KMS-11 (cell line): ENCODE data around the gene ZBTB42.

ENCODE experiments used
- H2AFZ ChIP-seq: fragments of 200-600 bp; sonication (generic); 2 replicates; pipeline ENCODE4 v1.6.1; 2016; ENCODE audit warnings: antibody characterized with exemption, mixed run types, low read depth
- H3K27ac ChIP-seq: fragments of 200-600 bp; sonication (generic); 2 replicates; pipeline ENCODE4 v1.6.1; 2016; ENCODE audit warnings: mild to moderate bottlenecking, mixed run types
- H3K27me3 ChIP-seq: fragments of 200-600 bp; sonication (generic); 2 replicates; pipeline ENCODE4 v1.6.1; 2017; ENCODE audit warnings: mild to moderate bottlenecking, low read depth, mixed run types, moderate library complexity; ENCODE audit not compliant: insufficient read depth
- H3K36me3 ChIP-seq: fragments of 200-600 bp; sonication (generic); 2 replicates; pipeline ENCODE4 v1.6.1; 2017; ENCODE audit warnings: mild to moderate bottlenecking, mixed run types; ENCODE audit not compliant: insufficient read depth
- H3K4me1 ChIP-seq: fragments of 200-600 bp; sonication (generic); 2 replicates; pipeline ENCODE4 v1.6.1; 2016; ENCODE audit warnings: mild to moderate bottlenecking, low read depth, mixed run types; ENCODE audit not compliant: poor library complexity, severe bottlenecking
- H3K4me2 ChIP-seq: fragments of 200-600 bp; sonication (generic); 2 replicates; pipeline ENCODE4 v1.7.0; 2016; ENCODE audit warnings: mild to moderate bottlenecking, mixed run types
- H3K4me3 ChIP-seq: fragments of 200-600 bp; sonication (generic); IDR thresholded peaks from 2 replicates; pipeline ENCODE4 v1.6.1; 2017; ENCODE audit warnings: low read depth, low read length, mixed read lengths; ENCODE audit not compliant: insufficient read depth
- H3K79me2 ChIP-seq: fragments of 200-600 bp; sonication (generic); 2 replicates; pipeline ENCODE4 v1.6.1; 2016; ENCODE audit warnings: low read depth, mixed run types; ENCODE audit not compliant: insufficient read depth
- H3K9ac ChIP-seq: fragments of 200-600 bp; sonication (generic); 2 replicates; pipeline ENCODE4 v1.6.1; 2016; ENCODE audit warnings: mild to moderate bottlenecking, mixed run types
- H4K20me1 ChIP-seq: fragments of 200-600 bp; sonication (generic); 2 replicates; pipeline ENCODE4 v1.6.1; 2016; ENCODE audit warnings: mild to moderate bottlenecking, mixed run types; ENCODE audit not compliant: insufficient read depth
- CTCF ChIP-seq: fragments of 200-600 bp; sonication (generic); conservative IDR thresholded peaks from 2 replicates; pipeline ENCODE4 v1.6.1; 2017; ENCODE audit warnings: low read depth, mild to moderate bottlenecking, antibody characterized with exemption, low read length, moderate library complexity, mixed read lengths

Gene ZBTB42

GRCh38 chr14:104757238-104757585 lies 43.7 kb upstream of the ZBTB42 start:
- Histone ChIP-seq H3K9ac (no peak overlapping the region), H3K27ac (no peak overlapping the region), H3K36me3 (no peaks in the 10 kb centered on the region), H3K4me2 (no peak overlapping the region), H3K4me3 (no peak overlapping the region), H2AFZ (no peak overlapping the region), H3K27me3 (no peaks in the 10 kb centered on the region), H3K4me1 (peaks cover 7% of the 10 kb centered on the region), H3K79me2 (peaks cover 17% of the 10 kb centered on the region; the same call in 1 of the 2 replicates), H4K20me1 (no peaks in the 10 kb centered on the region)
- no peak for TF ChIP-seq CTCF

GRCh38 chr14:104757681-104758392 lies 43.1 kb upstream of the ZBTB42 start:
- Histone ChIP-seq H3K36me3 (no peaks in the 10 kb centered on the region), H3K4me1 (peaks cover 7% of the 10 kb centered on the region), H2AFZ (no peak overlapping the region), H3K4me3 (no peak overlapping the region), H3K9ac (no peak overlapping the region), H4K20me1 (no peaks in the 10 kb centered on the region), H3K27ac (no peak overlapping the region), H3K27me3 (no peaks in the 10 kb centered on the region), H3K79me2 (peaks cover 17% of the 10 kb centered on the region; the same call in 1 of the 2 replicates), H3K4me2 (no peak overlapping the region)
- no peak for TF ChIP-seq CTCF

GRCh38 chr14:104758981-104759969 lies 41.6 kb upstream of the ZBTB42 start:
- Histone ChIP-seq H3K4me2 (no peak overlapping the region), H3K9ac (no peak overlapping the region), H3K4me1 (peaks cover 5% of the 10 kb centered on the region), H3K27me3 (no peaks in the 10 kb centered on the region), H3K27ac (no peak overlapping the region), H3K79me2 (peaks cover 8% of the 10 kb centered on the region; the same call in 1 of the 2 replicates), H2AFZ (no peak overlapping the region), H3K36me3 (no peaks in the 10 kb centered on the region), H3K4me3 (no peak overlapping the region), H4K20me1 (no peaks in the 10 kb centered on the region)
- TF ChIP-seq CTCF = no peak

GRCh38 chr14:104765517-104765916 lies 35.4 kb upstream of the ZBTB42 start:
- Histone ChIP-seq H3K27ac (no peak overlapping the region), H3K27me3 (no peaks in the 10 kb centered on the region), H3K36me3 (no peaks in the 10 kb centered on the region), H3K4me3 (no peak overlapping the region), H4K20me1 (no peaks in the 10 kb centered on the region), H3K9ac (no peak overlapping the region), H2AFZ (no peak overlapping the region), H3K4me2 (no peak overlapping the region), H3K4me1 (no peaks in the 10 kb centered on the region), H3K79me2 (no peaks in the 10 kb centered on the region)
- no peak for TF ChIP-seq CTCF
